RPMI7951 (cell line): ENCODE results near the gene GTPBP2. TPM values are rescaled to one million over a fixed set of nuclear protein-coding genes. Genes with fewer than 3 reads are reported as not detected.
A peak's percentile ranks its signal among the peaks of the same experiment; 100 is the strongest.

Experiments used
- DNase-seq: peaks from one replicate; pipeline ENCODE4 v3.0.0-alpha.2; 2012; ENCODE audit warnings: low read depth
- total RNA-seq: library from RNA; depleted of rRNA; stranded (reverse); fragments of >200 nt; shearing (Covaris generic); gene quantifications from 2 replicates; pipeline ENCODE4 v1.2.3, GENCODE V29; 2014; rRNA removed

The GTPBP2 gene
- total RNA-seq, 1 experiment from 2014 or later: 39.5 TPM

DNA sequence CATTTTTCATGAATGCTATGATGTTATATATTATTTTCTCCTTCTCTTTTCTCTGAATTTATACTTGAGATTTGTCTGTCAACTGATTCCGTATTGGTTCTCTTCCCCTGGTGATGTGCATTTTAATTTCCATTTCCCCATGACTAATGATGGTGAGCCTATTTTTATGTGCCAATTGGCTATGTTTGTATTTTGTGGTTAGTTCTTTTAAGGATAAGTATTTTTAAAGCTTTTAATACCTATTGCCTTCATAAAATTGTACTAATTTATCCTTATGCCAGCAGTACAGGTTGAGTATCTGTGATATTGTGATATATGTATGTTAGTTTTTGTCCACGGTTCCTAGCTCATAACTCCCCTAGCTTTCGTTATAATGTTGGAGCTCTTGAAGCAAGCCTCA lies 50.3 kb downstream of the GTPBP2 start:
- DNase-seq: peak; percentile 9

DNA sequence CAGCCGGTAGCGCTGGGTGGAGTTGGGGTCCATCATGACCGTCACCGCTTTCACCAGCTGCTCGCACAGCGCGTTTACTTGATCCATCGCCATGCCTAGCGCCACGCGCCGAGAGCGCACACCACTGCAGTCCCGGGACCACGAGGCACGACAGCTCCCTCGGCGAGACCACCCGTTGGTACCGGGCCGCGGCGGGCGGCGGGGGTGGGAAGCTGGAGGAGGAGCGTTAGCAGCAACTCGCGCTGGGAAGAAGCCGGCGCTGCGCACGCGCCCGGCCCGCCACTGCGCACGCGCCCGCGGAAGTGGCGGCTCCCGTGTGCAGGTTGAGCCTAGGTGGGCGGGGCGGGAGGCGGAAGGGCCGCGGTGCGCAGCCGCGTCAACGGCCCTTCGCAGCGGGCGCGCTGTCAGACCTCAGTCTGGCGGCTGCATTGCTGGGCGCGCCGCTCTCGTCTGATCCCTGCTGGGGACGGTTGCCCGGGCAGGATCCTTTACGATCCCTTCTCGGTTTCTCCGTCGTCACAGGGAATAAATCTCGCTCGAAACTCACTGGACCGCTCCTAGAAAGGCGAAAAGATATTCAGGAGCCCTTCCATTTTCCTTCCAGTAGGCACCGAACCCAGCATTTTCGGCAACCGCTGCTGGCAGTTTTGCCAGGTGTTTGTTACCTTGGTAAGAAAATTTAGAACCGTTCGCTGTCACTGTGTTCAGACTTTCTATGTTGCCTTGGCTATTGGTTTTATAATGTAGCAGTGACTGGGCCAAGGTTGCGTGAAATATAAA lies 53.1 kb downstream of the GTPBP2 start, which contains the start of the genes POLH and XPO5:
POLH (plus strand) TSS at position 414 of the 780 bp plus-strand sequence. CDS start 6,135 bp downstream, outside the sequence.
XPO5 (minus strand) TSS at position 267 of the 780 bp plus-strand sequence; CDS start at position 93, 174 bp downstream.
- DNase-seq: peak; percentile 94

DNA sequence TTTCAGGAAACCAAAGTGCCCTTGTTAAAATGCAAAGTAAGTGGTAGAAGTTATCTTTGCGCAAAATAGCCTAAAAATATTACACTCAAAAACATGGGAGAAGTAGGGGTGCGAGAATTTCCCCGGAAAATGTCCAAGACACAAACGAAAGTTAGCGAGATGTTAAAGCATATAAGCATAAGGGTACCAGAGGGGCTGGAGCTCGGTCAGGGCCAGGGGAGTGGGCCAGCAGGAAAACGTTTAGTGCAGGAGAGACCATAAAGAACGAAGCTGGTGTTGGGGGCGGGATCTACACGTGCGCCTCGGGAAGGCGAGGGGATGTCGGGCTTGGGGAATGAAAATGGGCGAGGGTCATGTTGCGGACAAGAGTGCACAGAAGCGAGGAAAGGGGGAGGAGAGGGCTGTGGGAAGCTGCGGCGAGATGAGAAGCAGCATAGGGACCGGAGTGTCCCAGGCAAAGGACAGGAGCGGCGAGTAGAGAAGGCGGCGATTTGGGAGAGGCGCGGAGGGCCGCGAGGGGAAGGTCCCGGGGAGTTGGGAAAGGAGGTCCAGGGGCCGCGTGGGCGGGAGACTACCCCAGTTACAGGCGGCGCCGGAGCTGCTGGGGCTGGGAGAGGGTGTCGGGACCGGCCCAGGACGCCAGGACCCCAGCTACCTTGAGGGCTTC lies 53.8 kb downstream of the GTPBP2 start:
- peak; percentile 33 for DNase-seq

DNA sequence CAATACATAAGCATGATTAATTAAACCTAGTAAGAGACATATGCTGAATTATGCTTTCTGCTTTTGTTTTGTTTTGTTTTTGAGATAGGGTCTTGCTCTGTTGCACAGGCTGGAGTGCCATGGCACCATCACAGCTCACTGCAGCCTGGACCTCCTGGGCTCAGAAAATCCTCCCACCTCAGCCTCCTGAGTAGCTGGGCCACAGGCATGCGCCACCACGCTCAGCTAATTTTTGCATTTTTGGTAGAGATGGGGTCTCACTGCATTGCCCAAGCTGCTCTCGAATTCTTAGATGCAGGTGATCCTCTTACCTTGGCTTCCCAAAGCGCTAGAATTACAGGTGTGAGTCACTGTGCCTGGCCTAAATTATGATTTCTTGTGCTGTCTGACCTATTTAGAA lies 57.0 kb downstream of the GTPBP2 start:
- no peak for DNase-seq

DNA sequence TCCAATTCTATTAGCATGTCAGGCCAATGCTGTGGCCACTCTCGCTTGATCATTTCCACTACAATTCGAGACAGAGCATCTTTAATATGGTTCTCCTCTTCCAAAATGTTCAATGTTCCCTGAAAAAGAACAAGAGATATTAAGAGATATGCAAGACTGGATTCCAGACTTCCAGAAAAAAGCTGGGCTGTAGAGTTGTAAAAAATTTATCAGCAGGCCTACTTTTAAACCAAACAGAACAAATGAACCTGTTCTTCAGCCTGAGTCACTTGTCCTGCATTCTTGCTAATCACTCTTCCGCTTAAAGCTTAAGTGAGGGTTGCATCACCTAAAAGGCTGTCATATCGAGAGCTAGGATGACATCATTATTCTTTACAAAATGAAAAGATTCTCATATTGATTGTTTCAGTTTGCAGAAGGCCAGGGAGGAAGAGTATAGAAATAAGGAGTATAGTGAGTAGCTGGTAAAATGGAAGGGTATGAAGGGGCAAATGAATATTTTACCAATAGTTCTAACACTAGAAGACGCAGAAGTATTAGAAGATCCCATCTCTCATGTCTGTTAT lies 58.1 kb downstream of the GTPBP2 start:
- no peak for DNase-seq

Other genes with a start within 250 kb of the GTPBP2 start
- 12.0 and 12.2 TPM in 2 replicates for gene ABCC10, start 201.7 kb downstream of the GTPBP2 start, total RNA-seq
- 0.60 and 1.5 TPM in 2 replicates for gene DLK2, start 173.7 kb downstream of the GTPBP2 start, total RNA-seq
- gene TJAP1, start 151.7 kb downstream of the GTPBP2 start, total RNA-seq: 7.8 and 12.4 TPM in 2 replicates
- 0.10 and 0.60 TPM in 2 replicates for gene LRRC73, start 118.9 kb downstream of the GTPBP2 start, total RNA-seq
- 139 and 151 TPM in 2 replicates for gene YIPF3, start 112.3 kb downstream of the GTPBP2 start, total RNA-seq
- 50.7 and 52.3 TPM in 2 replicates for gene POLR1C, start 112.2 kb downstream of the GTPBP2 start, total RNA-seq
- gene XPO5, start 53.2 kb downstream of the GTPBP2 start, total RNA-seq: 40.2 and 48.1 TPM in 2 replicates
- gene POLH, start 53.1 kb downstream of the GTPBP2 start, total RNA-seq: 33.6 and 38.0 TPM in 2 replicates
- 71.7 and 86.2 TPM in 2 replicates for gene MAD2L1BP, start 6.6 kb upstream of the GTPBP2 start, total RNA-seq
- 1.1 and 1.3 TPM in 2 replicates for gene RSPH9, start 15.8 kb upstream of the GTPBP2 start, total RNA-seq
- 68.5 and 68.7 TPM in 2 replicates for gene MRPS18A, start 58.5 kb upstream of the GTPBP2 start, total RNA-seq
- gene VEGFA, start 140.9 kb upstream of the GTPBP2 start, total RNA-seq: 108 and 135 TPM in 2 replicates